HG03469 (cell line): ENCODE measurements around the gene ATXN1.
"Not testable (repeated sequence)": the region's sequence is repeated elsewhere in the genome, so short reads cannot be mapped to it uniquely, and the experiment has no call there.

Source experiments
- ATAC-seq: cut with Tn5 transposase; IDR thresholded peaks from one replicate; pipeline ENCODE4 v1.9.1; 2021; ENCODE audit warnings: mild to moderate bottlenecking, moderate library complexity, moderate number of reproducible peaks; ENCODE audit not compliant: unreplicated experiment

Gene ATXN1

DNA sequence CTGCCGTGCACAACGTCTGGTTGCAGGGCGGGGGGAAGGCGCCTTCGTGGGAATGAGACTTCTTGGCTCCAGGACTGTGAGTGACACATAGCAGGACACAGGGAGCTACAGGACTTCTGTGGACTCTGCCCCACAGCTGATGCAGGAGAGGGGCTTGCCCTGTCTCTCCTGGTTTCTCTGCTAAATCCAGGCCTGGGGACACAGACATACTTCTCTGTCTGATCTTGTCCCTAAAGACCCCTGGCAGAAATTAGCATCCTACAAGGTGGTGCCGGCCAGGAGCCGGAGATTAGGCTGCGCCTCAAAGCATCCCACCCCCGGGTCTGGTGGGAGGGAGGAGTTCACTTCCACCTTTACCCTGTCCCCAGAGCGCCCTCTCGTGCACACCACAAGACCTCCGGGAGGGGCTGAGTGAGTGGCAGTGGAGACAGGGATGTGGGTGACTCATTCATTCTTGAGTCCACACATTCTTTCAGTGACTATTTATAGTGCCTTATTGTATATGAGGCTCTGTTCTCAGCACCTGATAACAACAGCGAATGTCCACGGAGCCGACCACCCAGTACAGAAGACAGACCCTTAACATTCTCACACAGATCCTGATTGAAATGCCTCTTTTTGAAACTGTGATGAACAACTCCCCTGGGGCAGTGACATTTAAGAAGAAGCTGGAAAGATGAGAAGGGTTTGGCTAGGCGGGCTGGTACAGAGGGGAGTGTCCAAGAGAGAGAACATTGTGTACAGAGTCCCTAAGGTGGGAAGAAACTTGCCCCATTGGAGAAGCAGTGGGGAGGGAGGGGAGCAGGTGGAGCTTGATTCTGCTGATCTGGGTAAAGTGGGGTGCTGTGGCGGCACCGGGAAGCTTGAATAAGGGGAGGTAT is 483.9 kb downstream of the ATXN1 start:
- ATAC-seq: no peak

DNA sequence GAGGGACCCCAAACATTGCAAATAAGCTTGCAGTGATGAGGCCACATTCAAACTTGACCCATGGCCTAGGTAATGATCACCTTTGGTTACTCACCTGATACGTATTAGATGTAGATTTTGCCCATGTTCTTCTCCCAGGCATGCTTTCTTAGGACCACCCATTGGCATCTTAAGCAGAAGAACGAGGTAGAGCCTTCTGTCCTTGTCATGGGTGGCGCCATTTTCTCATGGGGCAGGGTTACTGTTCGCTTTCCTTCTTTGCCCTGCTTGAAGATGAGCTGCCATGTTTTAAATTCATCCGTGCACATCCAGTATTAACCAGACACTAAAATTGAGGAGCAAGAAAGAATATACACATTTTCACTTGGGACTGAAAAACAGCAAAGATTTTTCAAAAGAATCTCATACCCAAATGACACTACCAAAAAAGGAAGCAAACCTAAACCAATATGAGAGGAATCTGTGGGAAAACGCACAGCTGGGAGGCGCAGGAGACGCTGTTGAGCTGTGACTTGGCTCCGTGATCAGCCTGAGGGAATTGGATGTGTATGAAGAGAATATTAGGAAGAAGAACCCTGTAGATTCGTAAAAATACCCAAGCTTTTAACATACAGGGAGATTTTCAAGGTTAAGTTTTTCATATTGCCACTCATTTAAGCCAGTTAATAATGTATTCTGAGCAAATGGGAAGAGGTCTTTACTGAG is 486.2 kb downstream of the ATXN1 start:
- no peak for ATAC-seq

DNA sequence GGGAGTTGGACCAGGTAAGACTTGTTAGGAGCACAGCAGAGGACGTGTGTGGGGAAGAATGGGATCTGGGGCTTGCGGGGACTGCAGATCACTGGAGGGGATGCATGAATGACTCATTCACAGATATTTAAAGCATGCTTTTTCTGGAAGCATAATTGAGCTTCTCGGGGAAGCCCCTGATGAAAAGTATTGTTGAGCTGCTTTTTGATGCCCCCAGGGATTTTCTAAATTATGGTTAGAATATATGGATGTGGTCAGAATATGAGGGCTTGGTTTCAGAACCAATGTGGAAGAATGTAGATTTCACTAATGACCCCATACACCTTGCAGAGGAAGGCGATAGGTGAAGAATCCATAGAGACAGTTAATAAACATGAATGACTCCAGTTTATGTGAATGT is 486.8 kb downstream of the ATXN1 start:
- no peak for ATAC-seq

DNA sequence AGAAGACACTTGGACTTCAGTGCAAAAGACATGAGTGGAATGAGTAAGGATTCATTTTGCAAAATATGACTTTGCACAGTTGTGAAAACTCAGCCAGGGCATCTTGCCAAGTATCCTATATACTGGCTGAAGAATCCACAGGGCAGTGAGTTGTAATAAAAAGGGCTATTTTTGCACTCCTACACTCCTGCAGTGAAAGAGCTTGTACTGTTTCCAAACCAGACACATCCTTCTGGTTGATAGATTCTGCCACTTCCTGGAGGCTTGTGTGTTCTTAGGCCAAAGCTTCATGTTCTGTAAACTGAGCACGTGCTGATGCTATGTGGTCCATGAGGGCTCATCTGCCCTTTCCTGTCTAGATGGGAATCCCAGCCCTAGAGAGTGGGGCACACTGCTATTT is 488.0 kb downstream of the ATXN1 start:
- ATAC-seq: no peak

DNA sequence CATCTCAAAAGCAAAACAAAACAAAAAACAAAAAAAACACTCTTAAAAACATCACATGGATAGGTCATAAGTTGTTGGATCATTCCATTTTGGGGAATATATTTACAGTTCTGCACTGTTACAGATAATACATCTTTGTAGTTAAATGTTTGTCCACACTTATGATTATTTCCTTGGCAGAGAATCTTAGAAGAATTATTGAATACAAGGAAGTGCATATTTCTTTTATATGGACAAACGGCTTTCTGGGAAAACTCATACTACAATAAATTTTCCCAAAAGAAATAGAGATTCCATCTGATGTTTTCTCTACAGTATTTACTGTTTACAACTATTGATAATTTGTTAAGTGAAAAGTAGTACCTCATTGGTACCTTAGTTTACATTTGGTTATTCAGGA is 489.1 kb downstream of the ATXN1 start:
- ATAC-seq: no peak

DNA sequence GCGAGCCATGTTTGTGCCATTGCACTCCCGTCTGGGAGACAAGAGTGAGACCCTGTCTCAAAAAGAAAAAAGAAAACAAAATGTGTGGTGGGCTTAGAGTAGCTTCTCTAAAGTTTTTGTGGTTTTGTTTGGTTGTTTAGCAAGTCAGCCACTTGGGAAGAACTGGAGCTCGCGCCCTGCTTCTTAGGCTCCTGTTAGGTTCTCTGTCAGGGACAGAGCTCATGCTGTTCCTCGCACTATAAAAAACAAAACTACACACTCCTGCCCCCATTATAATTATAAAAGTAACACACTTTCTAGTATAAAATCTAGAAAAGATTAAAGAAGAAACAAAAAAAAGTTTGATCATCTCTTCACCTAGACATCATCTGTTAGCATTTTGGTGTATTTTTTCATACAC is 489.8 kb downstream of the ATXN1 start:
- no peak for ATAC-seq

DNA sequence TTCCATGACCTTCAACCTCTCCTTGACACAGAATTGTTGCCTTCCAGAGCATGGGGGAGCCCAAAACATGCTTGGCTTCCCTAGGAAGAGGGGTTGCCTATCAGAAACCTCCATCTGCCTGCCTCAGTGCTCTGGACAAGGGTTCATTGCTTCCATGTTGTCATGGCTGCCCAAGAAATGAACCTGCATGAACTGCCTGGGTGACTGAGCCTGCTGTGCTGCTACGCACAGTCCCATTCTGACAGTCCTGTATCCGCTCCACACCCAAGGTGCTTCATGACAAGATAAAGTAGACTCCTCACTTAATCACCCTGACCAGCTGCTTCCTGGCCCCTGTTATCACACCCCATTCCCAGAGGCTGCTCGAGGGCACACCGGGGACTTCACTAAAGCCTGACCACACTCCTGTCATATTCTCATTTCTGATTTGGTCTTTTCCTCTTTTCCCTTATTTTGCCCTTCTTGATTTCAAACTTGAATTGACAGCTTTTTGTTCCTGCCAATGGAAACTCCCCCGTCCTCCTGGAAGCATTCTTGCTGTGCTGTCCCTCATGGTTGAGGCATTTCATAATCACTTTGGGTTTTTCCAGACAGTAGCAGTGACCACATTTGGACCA is 491.0 kb downstream of the ATXN1 start:
- ATAC-seq: no peak

DNA sequence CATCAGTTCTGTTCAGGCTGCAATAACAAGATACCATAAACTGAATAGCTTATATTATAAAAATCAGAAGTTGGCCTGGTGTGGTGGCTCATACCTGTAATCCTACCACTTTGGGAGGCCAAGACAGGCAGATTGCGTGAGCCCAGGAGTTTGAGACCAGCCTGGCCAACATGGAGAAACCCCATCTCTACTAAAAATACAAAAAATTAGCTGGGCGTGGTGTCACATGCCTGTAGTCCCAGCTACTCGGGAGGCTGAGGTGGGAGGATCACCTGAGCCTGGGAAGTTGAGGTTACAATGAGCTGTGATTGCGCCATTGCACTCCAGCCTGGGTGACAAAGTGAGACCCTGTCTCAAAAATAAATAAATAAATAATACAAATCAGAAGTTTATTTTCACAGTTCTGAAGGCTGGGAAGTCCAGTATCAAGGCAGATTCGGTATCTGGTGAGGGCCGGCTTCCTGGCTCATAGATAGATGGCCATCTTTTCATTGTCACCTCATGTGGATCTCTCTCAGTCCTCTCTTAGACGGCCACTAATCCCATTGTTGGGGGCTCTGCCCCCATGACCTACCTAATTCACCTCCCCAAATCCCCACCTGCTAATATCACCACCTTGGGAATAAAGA is 491.7 kb downstream of the ATXN1 start:
- ATAC-seq: not testable (repeated sequence)

DNA sequence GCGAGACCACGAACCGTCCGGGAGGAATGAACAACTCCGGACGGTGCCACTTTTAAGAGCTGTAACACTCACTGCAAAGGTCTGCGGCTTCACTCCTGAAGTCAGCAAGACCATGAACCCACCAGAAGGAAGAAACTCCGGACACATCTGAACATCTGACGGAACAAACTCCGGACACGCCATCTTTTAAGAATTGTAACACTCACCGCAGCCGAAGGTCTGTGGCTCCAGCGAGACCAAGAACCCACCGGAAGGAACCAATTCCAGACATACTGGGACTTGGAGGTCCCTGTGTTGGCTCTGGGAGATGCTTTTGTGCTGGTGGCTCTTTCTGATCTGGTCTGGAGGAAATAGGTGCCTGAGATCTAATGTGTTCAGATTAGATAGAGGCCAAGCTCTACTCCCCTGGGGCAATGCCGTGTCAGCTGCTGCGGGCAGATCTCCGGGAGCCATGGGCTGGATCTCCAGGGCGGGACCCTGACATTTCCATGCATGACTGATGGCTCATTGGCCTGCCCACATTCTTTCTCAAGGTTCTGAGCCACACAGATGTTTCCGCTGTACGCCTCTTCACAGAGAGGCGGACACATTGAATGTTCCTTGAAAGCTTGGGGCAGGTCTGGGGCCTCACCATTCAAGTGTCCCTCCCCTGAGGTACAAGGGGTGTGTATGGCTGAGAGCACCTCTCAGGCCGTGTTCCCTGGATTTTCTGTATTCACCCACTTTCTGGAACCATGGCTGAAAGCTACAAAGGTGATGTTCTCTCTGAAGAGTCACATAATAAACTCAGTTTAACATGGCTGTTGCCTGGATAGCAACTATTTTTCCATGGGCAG is 493.6 kb downstream of the ATXN1 start:
- ATAC-seq: no peak

DNA sequence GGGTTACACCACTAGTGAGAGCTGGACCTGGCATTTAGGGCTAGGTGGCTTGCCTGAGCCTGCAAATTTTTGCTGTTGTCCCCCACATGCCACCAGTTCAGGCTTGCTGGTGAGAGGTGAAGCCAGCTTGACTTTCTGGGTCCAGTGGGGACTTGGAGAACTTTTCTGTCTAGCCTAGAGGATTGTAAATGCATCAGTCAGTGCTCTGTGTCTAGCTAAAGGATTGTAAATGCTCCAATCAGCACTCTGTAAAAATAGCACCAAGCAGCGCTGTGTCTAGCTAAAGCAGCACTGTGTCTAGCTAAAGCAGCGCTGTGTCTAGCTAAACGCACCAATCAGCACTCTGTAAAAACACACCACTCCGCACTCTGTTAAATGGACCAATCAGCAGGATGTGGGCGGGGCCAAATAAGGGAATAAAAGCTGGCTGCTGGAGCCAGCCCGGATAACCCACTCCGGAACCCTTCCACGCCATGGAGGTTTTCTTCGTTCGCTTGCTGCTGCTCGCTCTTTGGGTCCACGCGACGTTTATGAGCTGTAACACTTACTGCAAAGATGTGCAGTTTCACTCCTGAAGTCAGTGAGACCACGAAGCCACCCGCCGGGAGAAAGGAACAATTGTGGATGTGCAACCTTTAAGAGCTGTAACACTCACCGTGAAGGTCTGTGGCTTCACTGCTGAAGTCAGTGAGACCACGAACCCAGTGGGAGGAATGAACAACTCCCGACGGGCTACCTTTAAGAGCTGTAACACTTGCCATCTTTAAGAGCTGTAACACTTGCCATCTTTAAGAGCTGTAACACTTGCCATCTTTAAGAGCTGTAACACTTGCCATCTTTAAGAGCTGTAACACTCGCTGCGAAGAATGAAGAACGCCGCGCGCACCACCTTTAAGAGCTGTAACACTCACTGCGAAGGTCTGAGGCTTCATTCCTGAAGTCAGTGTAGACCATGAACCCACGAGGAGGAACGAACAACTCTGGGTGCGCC is 495.6 kb downstream of the ATXN1 start:
- ATAC-seq: no peak

DNA sequence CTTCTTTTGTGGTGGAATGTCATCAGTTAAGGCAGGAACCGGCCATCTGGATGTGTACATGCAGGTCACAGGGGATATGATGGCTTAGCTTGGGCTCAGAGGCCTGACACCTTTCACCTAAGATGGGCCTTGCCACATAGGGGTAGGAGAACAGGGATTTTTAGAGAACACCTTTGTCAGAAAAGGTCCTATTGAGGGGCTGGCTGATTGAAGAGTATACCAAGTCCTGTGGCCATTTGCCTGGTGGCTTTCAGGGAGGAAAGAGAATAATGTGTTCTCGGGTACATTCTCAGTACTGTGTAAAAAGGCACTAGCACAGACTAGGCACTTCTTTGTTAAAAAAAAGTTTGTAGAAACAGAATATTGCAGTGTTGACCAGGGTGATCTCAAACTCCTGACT is 496.5 kb downstream of the ATXN1 start:
- no peak for ATAC-seq

DNA sequence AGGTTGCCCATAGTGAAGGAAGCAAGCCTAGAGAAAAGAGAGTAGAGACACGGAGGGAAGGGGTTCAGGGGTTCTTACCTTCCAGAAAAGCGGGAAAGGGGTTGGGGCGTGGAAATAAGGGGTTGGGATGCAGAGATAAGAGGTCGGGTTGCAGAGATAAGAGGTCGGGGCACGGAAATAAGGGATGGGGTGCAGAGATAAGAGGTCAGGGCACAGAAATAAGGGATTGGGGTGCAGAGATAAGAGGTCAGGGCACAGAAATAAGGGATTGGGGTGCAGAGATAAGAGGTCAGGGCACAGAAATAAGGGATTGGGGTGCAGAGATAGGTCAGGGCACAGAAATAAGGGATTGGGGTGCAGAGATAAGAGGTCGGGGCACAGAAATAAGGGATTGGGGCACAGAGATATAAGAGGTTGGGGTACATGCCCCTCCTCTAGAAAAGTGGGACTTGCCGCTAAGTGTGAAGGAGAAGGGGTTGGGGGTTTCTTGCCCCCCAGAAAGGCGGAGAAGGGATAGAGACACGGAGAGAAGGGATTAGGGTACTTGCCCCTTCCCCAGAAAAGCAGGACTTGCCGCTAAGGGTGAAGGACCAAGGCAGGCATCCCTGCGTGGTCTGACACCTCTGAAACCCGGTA is 497.7 kb downstream of the ATXN1 start:
- not testable (repeated sequence) for ATAC-seq

DNA sequence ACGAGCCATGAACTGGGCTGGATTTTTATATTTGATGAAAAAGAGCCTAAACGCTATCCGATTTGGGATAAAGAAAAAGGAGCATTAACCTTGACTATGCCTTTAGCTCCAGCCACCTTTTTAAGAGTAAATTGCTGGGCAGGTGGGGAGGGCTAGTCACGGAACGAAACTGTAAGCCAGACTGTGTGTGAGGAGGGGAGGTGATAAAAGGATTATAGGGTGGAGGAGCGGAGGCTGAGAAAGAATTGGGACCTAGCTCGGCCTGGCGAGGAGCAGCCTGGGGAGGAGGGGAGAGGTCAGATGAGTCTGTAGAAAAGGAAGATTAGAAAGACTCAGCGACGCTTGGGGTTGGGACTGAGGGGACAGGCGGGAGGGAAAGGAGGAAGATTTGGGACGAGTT is 498.5 kb downstream of the ATXN1 start:
- ATAC-seq: not testable (repeated sequence)

DNA sequence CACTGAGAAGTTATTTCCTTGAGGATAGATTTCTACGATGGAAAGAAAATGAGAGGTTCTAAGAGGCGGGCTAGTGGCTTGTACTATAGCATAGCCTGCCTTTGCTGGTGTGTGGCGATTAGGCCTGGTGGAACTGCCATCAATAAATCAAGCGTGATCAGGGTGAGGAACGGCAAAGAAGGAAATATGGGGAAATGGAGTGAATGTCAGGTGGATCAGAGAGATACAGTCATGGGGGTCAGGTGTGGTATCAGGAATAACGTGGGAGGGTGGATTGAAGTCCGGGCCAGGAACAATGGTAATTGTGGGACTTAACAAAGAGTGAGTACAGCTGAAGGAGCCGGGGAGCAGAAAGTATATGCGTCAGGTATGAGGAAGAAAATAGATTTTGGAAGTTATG is 500.7 kb downstream of the ATXN1 start:
- not testable (repeated sequence) for ATAC-seq

DNA sequence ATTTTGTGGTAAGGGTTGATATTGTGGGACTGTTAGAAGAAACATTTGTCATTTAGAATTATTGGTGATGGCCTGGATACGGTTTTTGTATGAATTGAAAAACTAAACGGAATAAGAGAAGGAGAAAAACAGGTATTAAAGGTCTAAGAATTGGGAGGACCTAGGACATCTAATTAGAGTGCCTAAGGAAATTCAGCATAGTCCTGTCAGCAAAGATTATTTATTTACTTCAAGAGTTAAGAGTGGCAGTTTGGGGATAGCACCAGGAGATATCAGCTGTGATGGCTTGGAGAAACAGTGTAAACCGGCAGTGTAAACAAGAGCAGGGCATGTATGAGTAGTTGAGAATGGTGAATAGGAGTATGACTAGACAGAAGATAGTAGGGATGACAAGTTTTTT is 501.7 kb downstream of the ATXN1 start:
- not testable (repeated sequence) for ATAC-seq

DNA sequence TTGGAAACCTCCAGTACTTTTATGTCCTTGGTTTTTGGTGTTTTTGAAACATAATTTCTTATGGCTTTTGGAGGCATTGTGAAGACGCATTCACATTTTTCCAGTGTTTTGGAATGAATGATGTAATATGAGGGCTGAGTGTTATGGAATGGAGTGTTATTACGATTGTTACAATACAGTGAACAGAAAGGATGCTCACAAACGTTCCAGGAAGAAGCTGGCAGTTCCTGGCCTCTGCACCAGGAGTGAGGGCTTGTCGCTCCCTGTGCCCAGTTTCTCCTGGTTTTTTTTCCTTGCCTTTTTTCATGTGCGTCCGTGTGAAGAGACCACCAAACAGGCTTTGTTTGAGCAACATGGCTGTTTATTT is 502.6 kb downstream of the ATXN1 start:
- ATAC-seq: no peak

DNA sequence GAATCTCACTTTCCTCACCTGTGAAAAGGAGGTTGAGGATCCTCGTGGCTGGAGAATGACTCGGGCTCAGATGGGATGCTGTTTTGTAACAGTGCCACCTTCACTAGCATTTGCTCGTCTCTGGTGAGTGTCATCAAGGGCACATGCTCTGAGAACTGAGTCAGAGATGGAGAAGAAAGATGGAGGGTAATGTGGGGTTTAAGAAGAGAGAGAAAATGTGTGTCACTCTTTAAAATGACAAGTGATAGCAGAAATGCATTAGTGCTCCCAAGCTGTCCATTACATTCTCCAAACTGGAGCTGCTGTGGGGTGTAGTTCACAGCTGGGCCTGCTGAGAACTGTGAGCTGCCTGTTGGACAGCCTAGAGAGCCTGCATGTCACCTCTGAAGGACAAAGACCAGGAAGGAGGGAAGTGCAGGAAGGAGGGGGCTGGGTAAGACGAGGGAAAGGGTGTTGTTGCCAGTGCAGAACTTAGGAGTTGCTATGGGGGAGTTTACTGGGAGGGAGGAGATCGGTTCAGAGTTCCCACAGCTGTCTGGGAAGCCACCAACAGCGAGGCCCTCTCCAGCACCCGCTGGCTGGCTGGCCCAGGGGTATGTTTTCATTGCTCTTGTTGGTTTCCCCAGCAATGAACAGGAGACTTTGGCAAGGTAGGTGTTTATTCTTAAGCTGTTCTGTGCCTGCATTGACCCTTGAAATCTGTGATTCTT is 503.1 kb downstream of the ATXN1 start:
- no peak for ATAC-seq

DNA sequence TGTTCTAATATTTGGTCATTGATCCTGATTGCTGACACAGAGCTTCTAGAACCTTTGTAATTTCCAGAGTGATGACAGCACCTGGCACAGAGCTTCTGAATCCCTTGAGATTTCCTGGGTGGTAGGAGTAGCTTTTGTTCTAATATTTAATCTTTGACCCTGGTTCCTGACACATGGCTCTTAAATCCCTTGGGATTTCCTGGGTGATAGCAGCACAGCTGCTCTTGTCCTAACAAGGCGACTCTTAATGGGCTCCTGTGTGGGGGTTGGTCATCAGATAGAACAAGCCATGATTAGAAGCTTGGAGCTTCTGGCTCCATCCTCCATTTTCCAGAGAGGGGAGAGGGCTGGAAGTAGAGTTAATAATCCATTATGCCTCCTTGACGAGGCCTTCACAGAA is 504.5 kb downstream of the ATXN1 start:
- ATAC-seq: no peak
